ENCODE measurements around the gene ZDHHC18.

ZDHHC18 gene

DNA sequence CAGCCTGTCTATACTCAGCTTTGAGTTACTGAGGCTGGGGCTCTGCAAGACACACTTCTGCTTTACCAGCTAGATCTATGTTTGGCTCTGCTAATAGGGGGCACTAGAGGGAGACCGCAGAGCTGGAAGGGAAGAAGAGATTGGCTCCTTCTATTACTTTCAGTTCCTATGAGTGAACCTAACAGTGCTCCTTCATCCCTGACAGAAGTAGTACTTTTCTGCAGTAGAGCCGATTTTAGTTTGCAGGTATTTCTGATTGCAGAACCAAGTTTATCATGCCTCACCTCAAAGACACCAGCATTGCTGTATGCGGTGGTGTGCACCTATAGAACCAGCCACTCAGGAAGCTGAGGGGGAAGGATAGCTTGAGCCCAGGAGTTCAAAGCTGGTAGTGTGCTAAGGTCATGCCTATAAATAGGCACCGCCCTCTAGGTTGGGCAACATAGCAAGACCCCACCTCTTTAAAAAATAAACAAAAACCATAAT lies 5.7 kb upstream of the ZDHHC18 start:
- CTCF ChIA-PET = interaction anchor here (0.7 to 3.0 kb wide), 24 partner anchors 10 to 219 kb away, joined by 3 to 51 read pairs (median 5); partner anchors contain the start of gene GPN2

DNA sequence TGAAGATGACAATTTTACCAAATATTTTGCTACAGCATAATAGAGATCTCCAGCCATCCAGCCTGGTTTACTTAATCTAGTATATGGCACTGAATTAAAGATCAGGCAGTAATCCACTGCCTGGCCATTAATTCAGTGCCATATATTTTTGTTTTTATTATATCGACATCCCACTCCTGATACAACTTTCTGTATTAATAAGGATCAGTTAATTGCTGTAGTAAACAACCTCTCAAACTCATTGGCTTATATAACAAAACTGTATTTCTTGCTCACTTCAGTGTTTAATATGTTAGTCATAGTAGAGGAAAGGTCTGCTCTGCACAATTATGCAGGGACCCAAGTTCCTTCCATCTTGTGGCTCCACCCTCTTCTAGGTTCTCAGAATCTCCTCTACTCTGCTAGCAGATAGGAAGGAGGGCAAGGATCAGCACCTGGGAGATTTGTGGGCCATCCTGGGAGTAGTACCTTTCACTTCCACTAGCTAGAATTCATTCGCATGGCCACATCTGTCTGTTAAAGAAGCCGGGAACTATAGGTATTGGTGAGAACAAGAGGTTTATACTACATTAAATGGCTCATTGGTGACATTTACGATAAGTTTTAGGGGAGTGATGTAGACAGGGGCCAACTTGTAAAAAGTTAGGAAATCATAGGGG lies 3.6 kb upstream of the ZDHHC18 start:
- DNase-seq (ENCODE audit: extremely low spot score) = no peak
- TF ChIP-seq, protein P1, sequence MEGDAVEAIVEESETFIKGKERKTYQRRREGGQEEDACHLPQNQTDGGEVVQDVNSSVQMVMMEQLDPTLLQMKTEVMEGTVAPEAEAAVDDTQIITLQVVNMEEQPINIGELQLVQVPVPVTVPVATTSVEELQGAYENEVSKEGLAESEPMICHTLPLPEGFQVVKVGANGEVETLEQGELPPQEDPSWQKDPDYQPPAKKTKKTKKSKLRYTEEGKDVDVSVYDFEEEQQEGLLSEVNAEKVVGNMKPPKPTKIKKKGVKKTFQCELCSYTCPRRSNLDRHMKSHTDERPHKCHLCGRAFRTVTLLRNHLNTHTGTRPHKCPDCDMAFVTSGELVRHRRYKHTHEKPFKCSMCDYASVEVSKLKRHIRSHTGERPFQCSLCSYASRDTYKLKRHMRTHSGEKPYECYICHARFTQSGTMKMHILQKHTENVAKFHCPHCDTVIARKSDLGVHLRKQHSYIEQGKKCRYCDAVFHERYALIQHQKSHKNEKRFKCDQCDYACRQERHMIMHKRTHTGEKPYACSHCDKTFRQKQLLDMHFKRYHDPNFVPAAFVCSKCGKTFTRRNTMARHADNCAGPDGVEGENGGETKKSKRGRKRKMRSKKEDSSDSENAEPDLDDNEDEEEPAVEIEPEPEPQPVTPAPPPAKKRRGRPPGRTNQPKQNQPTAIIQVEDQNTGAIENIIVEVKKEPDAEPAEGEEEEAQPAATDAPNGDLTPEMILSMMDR (IDR thresholded peaks at IDR 0.05; ENCODE audit: control extremely low read depth, extremely low read depth, low read depth, missing control alignments) = no peak
- ChIA-PET POLR2A (no interaction called here), CTCF (interaction anchor here (1.0 to 2.5 kb wide), 4 partner anchors 12 to 221 kb away, joined by 3 to 10 read pairs (median 5); partner anchors contain the start of gene PIGV)

More for the DNA sequence above, 5.7 kb upstream of the ZDHHC18 start:
- TF ChIP-seq, protein P1 (IDR thresholded peaks at IDR 0.05; ENCODE audit: control extremely low read depth, extremely low read depth, low read depth, missing control alignments) = peak; percentile 52
- peak; percentile 80 for DNase-seq (ENCODE audit: extremely low spot score)
- POLR2A ChIA-PET = interaction anchor here (0.5 to 1.0 kb wide), 2 partner anchors 44 to 100 kb away, joined by 3 read pairs; no protein-coding TSS in a partner anchor

DNA sequence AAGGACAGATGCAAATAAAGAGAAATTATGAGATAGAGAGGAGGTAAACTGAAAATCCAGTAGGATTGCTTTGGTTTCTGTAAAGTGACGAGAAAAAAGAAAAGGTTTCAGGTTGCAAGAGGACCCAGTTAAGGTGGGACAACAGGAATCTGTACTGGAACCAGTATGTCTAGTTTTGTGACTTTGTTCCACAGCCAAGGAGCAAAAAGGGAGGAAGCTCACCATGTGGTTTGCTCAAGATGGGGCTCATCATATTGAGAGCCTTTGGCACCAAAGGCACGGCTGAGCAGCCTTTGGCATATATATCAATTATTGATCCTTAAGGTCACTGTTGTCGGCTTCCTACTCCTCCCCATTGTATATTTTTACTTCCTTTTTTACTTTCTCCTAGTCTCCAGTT lies 1.8 kb upstream of the ZDHHC18 start:
- POLR2A ChIA-PET = no interaction called here
- DNase-seq (ENCODE audit: extremely low spot score) = no peak
- CTCF ChIA-PET = interaction anchor here (1.9 to 2.6 kb wide), 4 partner anchors 10 to 36 kb away, joined by 7 to 17 read pairs (median 12); partner anchors contain the start of gene PIGV

DNA sequence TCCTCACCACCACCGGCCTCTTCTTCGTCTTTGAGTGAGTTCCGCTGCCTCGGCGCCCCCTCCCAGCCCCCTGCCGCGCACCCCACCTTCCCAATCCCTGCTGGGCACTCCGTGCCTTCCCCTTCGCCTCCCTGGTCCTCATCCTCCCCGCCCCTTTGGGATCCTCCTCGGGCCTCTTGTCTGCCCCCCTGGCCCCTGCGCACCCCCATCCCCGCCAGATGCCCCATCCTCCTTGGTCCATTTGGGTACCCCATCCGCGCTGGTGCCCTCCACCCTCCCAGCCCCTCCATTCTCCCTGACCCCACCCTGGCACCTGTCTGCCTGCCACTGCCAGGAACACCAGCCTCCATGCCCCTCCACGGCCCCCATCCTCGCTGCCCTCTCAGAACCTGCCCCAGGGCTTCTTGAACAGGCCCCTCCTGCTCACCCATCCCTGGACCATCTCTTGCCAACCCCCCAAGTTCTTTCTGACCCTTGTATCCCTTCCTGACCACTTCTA lies 667 bp downstream of the ZDHHC18 start:
- TF ChIP-seq, protein P1 (IDR thresholded peaks at IDR 0.05; ENCODE audit: control extremely low read depth, extremely low read depth, low read depth, missing control alignments) = no peak
- ChIA-PET POLR2A (no interaction called here), CTCF (interaction anchor here (1.7 to 2.3 kb wide), 2 partner anchors 17 to 38 kb away, joined by 4 to 10 read pairs; no protein-coding TSS in a partner anchor)
- no peak for DNase-seq (ENCODE audit: extremely low spot score)

More for the DNA sequence above, 1.8 kb upstream of the ZDHHC18 start:
- TF ChIP-seq, protein P1 (IDR thresholded peaks at IDR 0.05; ENCODE audit: control extremely low read depth, extremely low read depth, low read depth, missing control alignments) = no peak

DNA sequence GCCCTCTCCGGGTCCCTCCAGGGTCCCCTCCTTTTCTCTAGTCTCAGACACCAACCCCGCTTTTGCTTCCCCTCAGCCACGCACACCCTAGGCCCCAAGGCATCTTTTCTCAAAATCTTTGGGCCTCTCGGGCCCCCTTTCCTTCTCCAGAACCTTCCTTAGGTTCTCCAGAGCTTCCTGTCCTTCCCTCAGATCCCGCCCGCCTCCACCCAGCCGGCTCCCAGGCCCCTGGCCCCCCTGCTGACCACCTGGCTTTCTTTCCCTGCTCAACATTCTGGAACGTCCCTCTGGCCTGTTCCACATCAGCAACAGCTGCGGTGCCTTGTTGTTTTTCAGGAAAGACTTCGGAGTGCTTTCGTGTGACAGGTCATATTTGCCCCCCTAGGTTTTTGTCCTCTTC lies 1.2 kb downstream of the ZDHHC18 start:
- DNase-seq (ENCODE audit: extremely low spot score) = no peak
- TF ChIP-seq, protein P1 (IDR thresholded peaks at IDR 0.05; ENCODE audit: control extremely low read depth, extremely low read depth, low read depth, missing control alignments) = no peak
- CTCF ChIA-PET = interaction anchor here (1.1 to 2.3 kb wide), 4 partner anchors 18 to 228 kb away, joined by 3 to 10 read pairs (median 4); no protein-coding TSS in a partner anchor
- POLR2A ChIA-PET = no interaction called here

DNA sequence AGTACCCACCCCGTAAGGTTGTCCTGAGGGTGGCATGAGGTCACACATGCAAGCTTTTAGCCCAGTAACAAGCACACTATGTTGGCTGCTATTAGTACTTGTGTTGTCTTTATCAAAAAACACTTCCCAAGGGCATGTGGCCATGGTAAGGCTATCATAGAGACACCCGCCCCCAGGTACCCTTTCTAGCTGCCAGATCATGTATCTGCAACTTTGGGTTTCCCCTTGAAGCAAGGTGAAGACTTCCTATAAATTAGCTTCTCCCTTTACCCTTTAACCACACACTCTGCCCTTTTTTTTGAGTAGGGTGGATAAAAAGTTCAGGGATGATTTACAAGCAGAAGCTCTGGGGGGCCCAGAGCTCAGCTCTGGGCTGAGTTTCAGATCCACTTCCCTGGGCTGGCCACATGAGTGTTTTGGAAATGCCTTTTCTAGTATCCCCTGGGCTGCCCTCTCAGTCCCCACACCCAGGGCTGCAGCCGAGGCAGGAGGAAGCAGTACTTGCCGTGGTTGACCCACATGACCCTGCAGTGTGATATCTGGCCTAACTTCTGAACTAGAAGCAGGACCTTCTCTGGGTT lies 2.0 kb downstream of the ZDHHC18 start:
- ChIA-PET CTCF (interaction anchor here (0.8 to 2.3 kb wide), 6 partner anchors 10 to 229 kb away, joined by 3 to 10 read pairs (median 4); no protein-coding TSS in a partner anchor), POLR2A (no interaction called here)
- TF ChIP-seq, protein P1 (IDR thresholded peaks at IDR 0.05; ENCODE audit: control extremely low read depth, extremely low read depth, low read depth, missing control alignments) = no peak
- DNase-seq (ENCODE audit: extremely low spot score) = peak; percentile 42
